Activated CD4-positive, alpha-beta T cell treated with anti-CD3 and anti-CD28 coated beads for 48 hours (primary cell): ENCODE results near the gene ARRB2.
A peak's percentile ranks its signal among the peaks of the same experiment; 100 is the strongest.

Source experiments
- DNase-seq: peaks from one replicate; pipeline ENCODE4 v3.0.0-alpha.2; 2020

Gene ARRB2

GRCh38 chr17:4733073-4733531 is 22.7 kb downstream of the ARRB2 start:
- no peak for DNase-seq

GRCh38 chr17:4734857-4735475 is 24.5 kb downstream of the ARRB2 start:
- no peak for DNase-seq

- DNase-seq, result no peak
Measured at GRCh38 chr17:4735876-4736651, 25.6 kb downstream of the ARRB2 start.

- no peak for DNase-seq
Measured at GRCh38 chr17:4738136-4739121, 28.0 kb downstream of the ARRB2 start.

- DNase-seq, result peak; percentile 58
Measured at GRCh38 chr17:4739122-4740024, 28.9 kb downstream of the ARRB2 start, which contains the start of the genes CXCL16 and ZMYND15. Gene CXCL16, minus strand, starts transcription at chr17:4739928. Its CDS starts 589 bp downstream, at chr17:4739339. Gene ZMYND15, plus strand, starts transcription at chr17:4739833. Its CDS starts 716 bp downstream, at chr17:4740549.

GRCh38 chr17:4740025-4740351 is 29.6 kb downstream of the ARRB2 start:
- DNase-seq, result no peak

GRCh38 chr17:4740584-4740983 is 30.2 kb downstream of the ARRB2 start:
- DNase-seq, result no peak

- DNase-seq, result no peak
Measured at GRCh38 chr17:4741544-4741943, 31.1 kb downstream of the ARRB2 start.

- no peak for DNase-seq
Measured at GRCh38 chr17:4742133-4742532, 31.7 kb downstream of the ARRB2 start.

- DNase-seq, result no peak
Measured at GRCh38 chr17:4742629-4743028, 32.2 kb downstream of the ARRB2 start.

GRCh38 chr17:4743216-4743615 is 32.8 kb downstream of the ARRB2 start:
- DNase-seq, result no peak

GRCh38 chr17:4743898-4744297 is 33.5 kb downstream of the ARRB2 start:
- DNase-seq, result no peak

GRCh38 chr17:4744999-4745969 is 34.9 kb downstream of the ARRB2 start:
- no peak for DNase-seq

GRCh38 chr17:4747847-4748246 is 37.4 kb downstream of the ARRB2 start:
- DNase-seq, result no peak

- no peak for DNase-seq
Measured at GRCh38 chr17:4748686-4749085, 38.3 kb downstream of the ARRB2 start.

GRCh38 chr17:4750606-4751005 is 40.2 kb downstream of the ARRB2 start:
- no peak for DNase-seq

GRCh38 chr17:4751932-4752331 is 41.5 kb downstream of the ARRB2 start:
- DNase-seq, result no peak

GRCh38 chr17:4753392-4753791 is 43.0 kb downstream of the ARRB2 start:
- DNase-seq, result no peak

GRCh38 chr17:4759776-4760236 is 49.4 kb downstream of the ARRB2 start:
- DNase-seq, result no peak

- no peak for DNase-seq
Measured at GRCh38 chr17:4764595-4764994, 54.2 kb downstream of the ARRB2 start.

- no peak for DNase-seq
Measured at GRCh38 chr17:4766201-4766600, 55.8 kb downstream of the ARRB2 start.
